SK-N-SH treated with all-trans-retinoic acid at 6 μM for 48 hours (cell line): ENCODE results near the gene TTC33.
"Not testable (repeated sequence)": the region's sequence is repeated elsewhere in the genome, so short reads cannot be mapped to it uniquely, and the experiment has no call there.

Source experiments
- ATAC-seq: fragments of 200-7000 bp; cut with Tn5 transposase; 3 replicates; pipeline ENCODE4 v1.9.1; 2020; ENCODE audit warnings: mild to moderate bottlenecking, moderate library complexity
- ARNTL ChIP-seq: fragments of 450-650 bp; formaldehyde crosslinking; IDR thresholded peaks from 2 replicates; pipeline ENCODE4 v1.5.0; 2020; ENCODE audit warnings: low read depth, mild to moderate bottlenecking, moderate library complexity, borderline replicate concordance
- BACH2 ChIP-seq: fragments of 250-450 bp; sonication (Bioruptor Pico); IDR thresholded peaks from 2 replicates; pipeline ENCODE4 v1.9.0; 2021; ENCODE audit warnings: mild to moderate bottlenecking, borderline replicate concordance
- CSDC2 ChIP-seq: fragments of 250-450 bp; sonication (Bioruptor Pico); IDR thresholded peaks from 2 replicates; pipeline ENCODE4 v1.5.0; 2020; ENCODE audit warnings: mild to moderate bottlenecking, moderate library complexity
- ESRRG ChIP-seq: fragments of 250-450 bp; sonication (Bioruptor Pico); IDR thresholded peaks from 2 replicates; pipeline ENCODE4 v1.6.1; 2021; ENCODE audit warnings: mild to moderate bottlenecking
- ISL1 ChIP-seq: fragments of 250-450 bp; sonication (Bioruptor Pico); IDR thresholded peaks from 2 replicates; pipeline ENCODE4 v2.1.2; 2022; ENCODE audit warnings: mild to moderate bottlenecking, moderate library complexity
- OSR1 ChIP-seq: fragments of 250-450 bp; sonication (Bioruptor Pico); IDR thresholded peaks from 2 replicates; pipeline ENCODE4 v1.8.0; 2022; ENCODE audit warnings: moderate library complexity, mild to moderate bottlenecking, inconsistent platforms
- PPARA ChIP-seq: fragments of 250-450 bp; sonication (Bioruptor Pico); IDR thresholded peaks from 2 replicates; pipeline ENCODE4 v1.5.0; 2020; ENCODE audit warnings: mild to moderate bottlenecking, borderline replicate concordance
- RARB ChIP-seq: fragments of 250-450 bp; sonication (Bioruptor Pico); IDR thresholded peaks from 2 replicates; pipeline ENCODE4 v1.8.0; 2021; ENCODE audit warnings: mild to moderate bottlenecking, moderate library complexity
- SNAI2 ChIP-seq: fragments of 250-450 bp; sonication (Bioruptor Pico); IDR thresholded peaks from 2 replicates; pipeline ENCODE4 v1.5.0; 2020; ENCODE audit warnings: mild to moderate bottlenecking, moderate library complexity
- TCF4 ChIP-seq: fragments of 250-450 bp; sonication (Bioruptor Pico); IDR thresholded peaks from 2 replicates; pipeline ENCODE4 v1.8.0; 2021; ENCODE audit warnings: mild to moderate bottlenecking, moderate library complexity, borderline replicate concordance
- TOX ChIP-seq: fragments of 250-450 bp; sonication (Bioruptor Pico); IDR thresholded peaks from 2 replicates; pipeline ENCODE4 v1.8.0; 2021; ENCODE audit warnings: mild to moderate bottlenecking, moderate library complexity, borderline replicate concordance
- ZC3H10 ChIP-seq: fragments of 250-450 bp; sonication (Bioruptor Pico); IDR thresholded peaks from 2 replicates; pipeline ENCODE4 v1.5.1; 2021; ENCODE audit warnings: mild to moderate bottlenecking, moderate library complexity
- ZFP3 ChIP-seq: fragments of 250-450 bp; sonication (Bioruptor Pico); IDR thresholded peaks from 2 replicates; pipeline ENCODE4 v1.5.0; 2020; ENCODE audit warnings: mild to moderate bottlenecking, moderate library complexity
- ZFP30 ChIP-seq: fragments of 450-650 bp; formaldehyde crosslinking; IDR thresholded peaks from 2 replicates; pipeline ENCODE4 v1.5.0; 2022; ENCODE audit warnings: mild to moderate bottlenecking, moderate library complexity
- ZNF565 ChIP-seq: fragments of 450-650 bp; formaldehyde crosslinking; conservative IDR thresholded peaks from 2 replicates; pipeline ENCODE4 v1.5.0; 2020; ENCODE audit warnings: low read depth, mild to moderate bottlenecking, moderate library complexity
- ZNF70 ChIP-seq: fragments of 450-650 bp; formaldehyde crosslinking; IDR thresholded peaks from 2 replicates; pipeline ENCODE4 v1.5.0; 2020; ENCODE audit warnings: mild to moderate bottlenecking, moderate library complexity
- TF ChIP-seq, protein P1 (sequence below): fragments of 250-450 bp; sonication (Bioruptor Pico); IDR thresholded peaks from 2 replicates; pipeline ENCODE4 v1.5.1; 2021; ENCODE audit warnings: mild to moderate bottlenecking, moderate library complexity
- TF ChIP-seq, protein P2 (sequence below): fragments of 250-450 bp; sonication (Bioruptor Pico); IDR thresholded peaks from 2 replicates; pipeline ENCODE4 v1.8.0; 2021; ENCODE audit warnings: low read depth, mild to moderate bottlenecking, moderate library complexity, borderline replicate concordance
- TF ChIP-seq, protein P3 (sequence below): fragments of 250-450 bp; sonication (Bioruptor Pico); IDR thresholded peaks from 2 replicates; pipeline ENCODE4 v1.5.1; 2020; ENCODE audit warnings: low read depth, mild to moderate bottlenecking, moderate library complexity
- TF ChIP-seq, protein P4 (sequence below): fragments of 250-450 bp; sonication (Bioruptor Pico); IDR thresholded peaks from 2 replicates; pipeline ENCODE4 v1.5.0; 2020; ENCODE audit warnings: mild to moderate bottlenecking, moderate library complexity

The TTC33 gene

DNA sequence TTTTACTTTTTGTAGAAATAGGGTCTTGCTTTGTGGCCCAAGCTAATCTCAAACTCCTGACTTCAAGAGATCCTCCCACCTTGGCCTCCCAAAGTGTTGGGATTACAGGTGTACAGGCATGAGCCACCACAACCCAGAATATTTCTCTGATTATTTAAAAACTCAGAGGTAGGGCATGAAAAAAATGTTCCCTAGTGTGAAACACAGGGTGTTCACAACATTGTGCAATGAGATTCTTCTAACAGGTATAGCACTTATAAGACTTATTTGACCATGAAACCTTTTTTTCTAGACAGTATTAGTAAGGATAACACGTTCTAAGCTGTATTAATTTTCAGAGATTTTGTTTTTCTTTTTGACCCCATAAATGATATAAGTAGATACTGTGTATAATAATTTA lies 89.1 kb downstream of the TTC33 start:
- TF ChIP-seq, protein P1, sequence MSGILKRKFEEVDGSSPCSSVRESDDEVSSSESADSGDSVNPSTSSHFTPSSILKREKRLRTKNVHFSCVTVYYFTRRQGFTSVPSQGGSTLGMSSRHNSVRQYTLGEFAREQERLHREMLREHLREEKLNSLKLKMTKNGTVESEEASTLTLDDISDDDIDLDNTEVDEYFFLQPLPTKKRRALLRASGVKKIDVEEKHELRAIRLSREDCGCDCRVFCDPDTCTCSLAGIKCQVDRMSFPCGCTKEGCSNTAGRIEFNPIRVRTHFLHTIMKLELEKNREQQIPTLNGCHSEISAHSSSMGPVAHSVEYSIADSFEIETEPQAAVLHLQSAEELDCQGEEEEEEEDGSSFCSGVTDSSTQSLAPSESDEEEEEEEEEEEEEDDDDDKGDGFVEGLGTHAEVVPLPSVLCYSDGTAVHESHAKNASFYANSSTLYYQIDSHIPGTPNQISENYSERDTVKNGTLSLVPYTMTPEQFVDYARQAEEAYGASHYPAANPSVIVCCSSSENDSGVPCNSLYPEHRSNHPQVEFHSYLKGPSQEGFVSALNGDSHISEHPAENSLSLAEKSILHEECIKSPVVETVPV (CRISPR knock-in tag): no peak
- TF ChIP-seq TOX (CRISPR knock-in tag) (no peak), ZC3H10 (CRISPR knock-in tag) (no peak), SNAI2 (CRISPR knock-in tag) (no peak), BACH2 (CRISPR knock-in tag) (no peak), ZFP30 (CRISPR knock-in tag) (no peak)
- TF ChIP-seq, protein P2, sequence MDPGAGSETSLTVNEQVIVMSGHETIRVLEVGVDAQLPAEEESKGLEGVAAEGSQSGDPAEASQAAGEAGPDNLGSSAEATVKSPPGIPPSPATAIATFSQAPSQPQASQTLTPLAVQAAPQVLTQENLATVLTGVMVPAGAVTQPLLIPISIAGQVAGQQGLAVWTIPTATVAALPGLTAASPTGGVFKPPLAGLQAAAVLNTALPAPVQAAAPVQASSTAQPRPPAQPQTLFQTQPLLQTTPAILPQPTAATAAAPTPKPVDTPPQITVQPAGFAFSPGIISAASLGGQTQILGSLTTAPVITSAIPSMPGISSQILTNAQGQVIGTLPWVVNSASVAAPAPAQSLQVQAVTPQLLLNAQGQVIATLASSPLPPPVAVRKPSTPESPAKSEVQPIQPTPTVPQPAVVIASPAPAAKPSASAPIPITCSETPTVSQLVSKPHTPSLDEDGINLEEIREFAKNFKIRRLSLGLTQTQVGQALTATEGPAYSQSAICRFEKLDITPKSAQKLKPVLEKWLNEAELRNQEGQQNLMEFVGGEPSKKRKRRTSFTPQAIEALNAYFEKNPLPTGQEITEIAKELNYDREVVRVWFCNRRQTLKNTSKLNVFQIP (CRISPR knock-in tag): no peak
- no peak for ATAC-seq

DNA sequence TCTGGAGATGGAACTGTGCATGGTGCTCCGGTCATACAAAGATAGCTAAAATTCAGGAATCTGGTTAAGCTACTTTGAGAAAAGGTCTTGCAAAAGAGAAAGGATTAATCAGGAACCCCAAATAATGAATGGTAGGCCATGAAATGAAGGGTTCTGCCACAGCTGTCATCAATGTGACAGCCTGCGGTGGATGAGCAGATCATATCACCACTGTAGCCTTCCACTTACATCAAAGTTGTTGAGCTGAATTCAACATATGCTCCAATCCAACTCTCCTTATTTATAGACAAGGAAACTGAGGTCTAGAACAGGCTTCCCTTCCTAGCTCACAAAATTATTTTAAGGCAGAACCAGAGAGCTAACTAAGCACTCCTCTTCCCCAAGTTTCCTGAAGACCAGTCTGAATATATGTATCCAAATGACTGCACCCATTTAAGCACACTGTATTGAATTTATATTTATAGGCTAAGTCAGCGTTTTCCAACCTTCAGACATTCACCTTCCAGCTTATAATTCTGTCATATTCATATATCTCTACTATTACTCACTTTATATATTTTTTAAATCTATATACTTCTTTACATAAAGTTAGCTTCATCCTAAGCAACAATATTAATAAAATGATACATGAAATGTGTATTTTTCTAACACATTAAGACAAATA lies 90.0 kb downstream of the TTC33 start:
- ATAC-seq: no peak

DNA sequence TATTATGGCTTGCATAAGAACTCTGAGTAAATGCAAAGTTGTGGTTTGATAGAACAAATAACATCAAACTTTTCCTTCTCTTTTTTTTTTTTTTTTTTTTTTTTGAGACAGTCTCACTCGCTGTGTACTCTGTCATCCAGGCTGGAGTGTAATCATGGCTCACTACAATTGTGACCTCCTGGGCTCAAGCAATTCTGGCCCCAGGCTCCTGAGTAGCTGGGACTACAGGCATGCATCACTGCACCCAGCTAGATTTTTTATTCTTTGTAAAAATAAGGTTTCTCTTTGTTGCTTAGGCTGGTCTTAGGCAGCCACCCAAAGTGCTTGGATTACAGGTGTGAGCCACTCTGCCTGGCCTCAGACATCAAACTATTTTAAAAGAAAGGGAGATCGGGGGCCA lies 95.0 kb downstream of the TTC33 start:
- TF ChIP-seq ZNF70 (CRISPR knock-in tag): no peak
- TF ChIP-seq RARB (CRISPR knock-in tag): no peak
- no peak for TF ChIP-seq ESRRG (CRISPR knock-in tag)
- TF ChIP-seq ZC3H10 (CRISPR knock-in tag): no peak
- TF ChIP-seq TCF4 (CRISPR knock-in tag): no peak
- TF ChIP-seq ZNF565 (CRISPR knock-in tag): no peak
- TF ChIP-seq, protein P1 (CRISPR knock-in tag): no peak
- no peak for TF ChIP-seq ZFP3
- TF ChIP-seq CSDC2 (CRISPR knock-in tag): no peak
- no peak for TF ChIP-seq BACH2 (CRISPR knock-in tag)
- TF ChIP-seq, protein P3, sequence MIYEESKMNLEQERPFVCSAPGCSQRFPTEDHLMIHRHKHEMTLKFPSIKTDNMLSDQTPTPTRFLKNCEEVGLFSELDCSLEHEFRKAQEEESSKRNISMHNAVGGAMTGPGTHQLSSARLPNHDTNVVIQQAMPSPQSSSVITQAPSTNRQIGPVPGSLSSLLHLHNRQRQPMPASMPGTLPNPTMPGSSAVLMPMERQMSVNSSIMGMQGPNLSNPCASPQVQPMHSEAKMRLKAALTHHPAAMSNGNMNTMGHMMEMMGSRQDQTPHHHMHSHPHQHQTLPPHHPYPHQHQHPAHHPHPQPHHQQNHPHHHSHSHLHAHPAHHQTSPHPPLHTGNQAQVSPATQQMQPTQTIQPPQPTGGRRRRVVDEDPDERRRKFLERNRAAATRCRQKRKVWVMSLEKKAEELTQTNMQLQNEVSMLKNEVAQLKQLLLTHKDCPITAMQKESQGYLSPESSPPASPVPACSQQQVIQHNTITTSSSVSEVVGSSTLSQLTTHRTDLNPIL (CRISPR knock-in tag): no peak
- TF ChIP-seq ZFP30 (CRISPR knock-in tag): no peak
- TF ChIP-seq ISL1 (CRISPR knock-in tag): no peak
- no peak for TF ChIP-seq SNAI2 (CRISPR knock-in tag)
- ATAC-seq: no peak

More for the DNA sequence above, 90.0 kb downstream of the TTC33 start:
- TF ChIP-seq RARB (CRISPR knock-in tag) (no peak), OSR1 (no peak), BACH2 (CRISPR knock-in tag) (no peak), ARNTL (no peak), ZNF70 (CRISPR knock-in tag) (no peak)
- TF ChIP-seq, protein P4, sequence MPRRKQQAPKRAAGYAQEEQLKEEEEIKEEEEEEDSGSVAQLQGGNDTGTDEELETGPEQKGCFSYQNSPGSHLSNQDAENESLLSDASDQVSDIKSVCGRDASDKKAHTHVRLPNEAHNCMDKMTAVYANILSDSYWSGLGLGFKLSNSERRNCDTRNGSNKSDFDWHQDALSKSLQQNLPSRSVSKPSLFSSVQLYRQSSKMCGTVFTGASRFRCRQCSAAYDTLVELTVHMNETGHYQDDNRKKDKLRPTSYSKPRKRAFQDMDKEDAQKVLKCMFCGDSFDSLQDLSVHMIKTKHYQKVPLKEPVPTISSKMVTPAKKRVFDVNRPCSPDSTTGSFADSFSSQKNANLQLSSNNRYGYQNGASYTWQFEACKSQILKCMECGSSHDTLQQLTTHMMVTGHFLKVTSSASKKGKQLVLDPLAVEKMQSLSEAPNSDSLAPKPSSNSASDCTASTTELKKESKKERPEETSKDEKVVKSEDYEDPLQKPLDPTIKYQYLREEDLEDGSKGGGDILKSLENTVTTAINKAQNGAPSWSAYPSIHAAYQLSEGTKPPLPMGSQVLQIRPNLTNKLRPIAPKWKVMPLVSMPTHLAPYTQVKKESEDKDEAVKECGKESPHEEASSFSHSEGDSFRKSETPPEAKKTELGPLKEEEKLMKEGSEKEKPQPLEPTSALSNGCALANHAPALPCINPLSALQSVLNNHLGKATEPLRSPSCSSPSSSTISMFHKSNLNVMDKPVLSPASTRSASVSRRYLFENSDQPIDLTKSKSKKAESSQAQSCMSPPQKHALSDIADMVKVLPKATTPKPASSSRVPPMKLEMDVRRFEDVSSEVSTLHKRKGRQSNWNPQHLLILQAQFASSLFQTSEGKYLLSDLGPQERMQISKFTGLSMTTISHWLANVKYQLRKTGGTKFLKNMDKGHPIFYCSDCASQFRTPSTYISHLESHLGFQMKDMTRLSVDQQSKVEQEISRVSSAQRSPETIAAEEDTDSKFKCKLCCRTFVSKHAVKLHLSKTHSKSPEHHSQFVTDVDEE: no peak

DNA sequence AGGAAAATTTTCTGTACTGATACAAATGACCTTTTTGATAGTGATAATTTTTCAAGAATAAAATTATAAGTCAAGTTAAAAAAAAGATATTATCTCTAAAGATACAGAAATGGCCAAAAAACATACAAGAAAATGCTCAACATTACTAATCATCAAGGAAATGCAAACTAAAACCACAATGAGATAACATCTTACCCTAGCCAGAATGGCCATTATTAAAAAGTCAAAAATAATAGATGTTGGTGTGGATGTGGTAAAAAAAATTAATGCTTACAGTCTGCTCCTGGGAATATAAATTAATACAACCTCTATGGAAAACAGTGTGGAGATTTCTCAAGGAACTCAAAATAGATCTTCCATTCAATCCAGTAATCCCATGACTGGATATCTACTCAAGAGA lies 99.0 kb downstream of the TTC33 start:
- TF ChIP-seq, protein P1 (CRISPR knock-in tag): no peak
- TF ChIP-seq ZNF565 (CRISPR knock-in tag) (no peak), TOX (CRISPR knock-in tag) (no peak), PPARA (no peak), ZFP3 (no peak), CSDC2 (CRISPR knock-in tag) (no peak), ZFP30 (CRISPR knock-in tag) (no peak), SNAI2 (CRISPR knock-in tag) (no peak), ISL1 (CRISPR knock-in tag) (no peak)
- TF ChIP-seq, all 23 proteins: peak for 0

DNA sequence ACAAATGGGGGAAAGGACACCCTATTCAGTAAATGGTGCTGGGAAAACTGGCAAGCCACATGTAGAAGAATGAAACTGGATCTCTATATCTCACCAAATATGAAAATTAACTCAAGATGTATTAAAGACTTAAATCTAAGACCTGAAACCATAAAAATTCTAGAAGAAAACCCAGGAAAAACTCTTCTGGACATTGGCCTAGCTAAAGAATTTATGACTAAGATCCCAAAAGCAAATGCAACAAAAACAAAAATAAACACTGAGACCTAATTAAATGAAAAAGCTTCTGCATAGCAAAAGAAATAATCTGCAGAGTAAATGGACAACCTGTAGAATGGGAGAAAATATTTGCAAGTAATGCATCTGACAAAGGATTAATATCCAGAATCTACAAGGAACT lies 99.7 kb downstream of the TTC33 start:
- not testable (repeated sequence) for ATAC-seq

More for the DNA sequence above, 99.0 kb downstream of the TTC33 start:
- ATAC-seq: no peak
